Breast epithelium (tissue), 3 donors: ENCODE measurements around the gene NBAS.

Source experiments
- POLR2A ChIP-seq: fragments of 450-650 bp; IDR thresholded peaks from one replicate; pipeline ENCODE4 v1.6.1; 2016; ENCODE audit warnings: antibody characterized with exemption, mild to moderate bottlenecking, moderate library complexity
- POLR2AphosphoS5 ChIP-seq, 3 donors: sonication (generic); formaldehyde crosslinking; IDR thresholded peaks; one replicate each; pipeline ENCODE4 v1.6.1; 2017; ENCODE audit warnings: antibody characterized with exemption in 3 of 3
- TF ChIP-seq, protein P1 (sequence below), 3 donors: fragments of 450-650 bp; IDR thresholded peaks; one replicate each; pipeline ENCODE4 v1.5.1; 2016 to 2017; ENCODE audit warnings: antibody characterized with exemption in 3 of 3, mild to moderate bottlenecking in 3 of 3, moderate library complexity in 3 of 3

DNA sequence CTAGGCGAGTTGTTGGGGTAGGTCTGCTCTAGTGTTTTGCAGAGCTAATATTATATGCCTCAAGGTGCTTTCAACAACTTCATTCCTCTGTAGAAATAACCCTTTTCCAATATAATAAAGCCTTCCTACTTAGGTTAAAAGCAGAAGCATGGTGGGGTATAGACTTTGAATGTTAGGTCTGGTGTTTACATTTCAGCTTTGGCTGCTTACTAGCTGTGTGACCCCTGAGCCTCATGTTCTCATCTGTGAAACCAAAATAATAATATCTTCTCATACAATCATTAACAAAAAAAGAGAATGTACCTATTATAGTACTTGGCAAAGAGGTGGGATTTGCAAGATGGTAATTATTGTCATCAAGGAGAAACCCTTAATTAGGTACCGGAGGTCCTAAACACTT lies 386.6 kb downstream of the NBAS start:
- TF ChIP-seq, protein P1, sequence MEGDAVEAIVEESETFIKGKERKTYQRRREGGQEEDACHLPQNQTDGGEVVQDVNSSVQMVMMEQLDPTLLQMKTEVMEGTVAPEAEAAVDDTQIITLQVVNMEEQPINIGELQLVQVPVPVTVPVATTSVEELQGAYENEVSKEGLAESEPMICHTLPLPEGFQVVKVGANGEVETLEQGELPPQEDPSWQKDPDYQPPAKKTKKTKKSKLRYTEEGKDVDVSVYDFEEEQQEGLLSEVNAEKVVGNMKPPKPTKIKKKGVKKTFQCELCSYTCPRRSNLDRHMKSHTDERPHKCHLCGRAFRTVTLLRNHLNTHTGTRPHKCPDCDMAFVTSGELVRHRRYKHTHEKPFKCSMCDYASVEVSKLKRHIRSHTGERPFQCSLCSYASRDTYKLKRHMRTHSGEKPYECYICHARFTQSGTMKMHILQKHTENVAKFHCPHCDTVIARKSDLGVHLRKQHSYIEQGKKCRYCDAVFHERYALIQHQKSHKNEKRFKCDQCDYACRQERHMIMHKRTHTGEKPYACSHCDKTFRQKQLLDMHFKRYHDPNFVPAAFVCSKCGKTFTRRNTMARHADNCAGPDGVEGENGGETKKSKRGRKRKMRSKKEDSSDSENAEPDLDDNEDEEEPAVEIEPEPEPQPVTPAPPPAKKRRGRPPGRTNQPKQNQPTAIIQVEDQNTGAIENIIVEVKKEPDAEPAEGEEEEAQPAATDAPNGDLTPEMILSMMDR (IDR thresholded peaks at IDR 0.05): no peak
- no peak for TF ChIP-seq POLR2A
- TF ChIP-seq POLR2AphosphoS5 (IDR thresholded peaks at IDR 0.05): no peak
